ENCODE results near the gene CTDP1. TPM values are rescaled to one million over a fixed set of nuclear protein-coding genes. Genes with fewer than 3 reads are reported as not detected.

Gene CTDP1
- total RNA-seq, 4 donors from 2014 or later = 20.7 to 36.2 (median 25.8) TPM

DNA sequence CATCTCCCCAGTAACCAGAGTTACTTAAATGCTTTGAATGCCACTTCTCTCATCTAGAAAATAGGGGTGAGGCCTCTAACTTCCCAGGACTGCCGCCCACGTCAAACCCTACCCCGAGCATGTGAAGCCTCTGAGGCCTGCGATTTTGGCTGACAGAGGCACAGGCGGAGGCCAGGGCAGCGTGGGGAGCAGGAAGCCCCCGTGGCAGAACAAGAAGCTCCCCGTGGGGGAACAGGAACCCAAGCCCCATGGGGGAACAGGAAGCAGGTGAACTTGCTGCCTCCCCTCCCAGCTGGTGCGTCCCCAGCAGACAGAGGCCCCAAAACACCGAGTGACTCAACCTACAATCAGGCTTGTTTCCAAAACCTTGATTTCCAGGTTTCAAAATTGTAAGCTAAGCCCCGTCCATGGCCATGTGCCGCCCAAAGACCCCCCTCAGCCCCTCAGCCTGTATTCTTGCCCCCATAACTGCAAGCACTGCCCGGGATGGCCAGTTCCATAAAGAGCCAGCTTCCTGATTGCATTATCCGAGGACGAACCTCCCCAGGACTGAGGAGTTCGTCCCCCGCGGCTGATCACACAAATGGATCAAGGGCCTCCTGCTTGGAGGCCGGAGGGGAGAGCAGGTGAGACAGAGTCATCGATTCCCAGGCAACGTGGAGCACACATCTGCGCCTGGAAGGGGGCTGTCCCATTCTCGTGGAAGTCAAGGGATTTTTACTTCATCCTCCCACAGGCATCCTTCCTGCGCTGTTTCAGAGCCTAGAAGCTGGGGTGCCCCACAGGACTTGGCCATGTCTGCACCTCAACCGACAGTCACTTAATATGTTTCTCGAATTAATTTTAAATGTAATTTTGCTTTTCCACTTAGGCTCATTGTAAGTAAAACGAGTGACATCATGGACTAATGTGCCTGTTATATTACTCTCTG lies 36.3 kb upstream of the CTDP1 start:
- H3K36me3 ChIP-seq = no peaks in the 10 kb centered on the region
- H3K4me3 ChIP-seq = no peak overlapping the region
- H3K27me3 ChIP-seq = no peaks in the 10 kb centered on the region
- peak overlapping the region in 1 of 4 donors; percentile 17 for H3K27ac ChIP-seq
- no peak for TF ChIP-seq POLR2A (IDR thresholded peaks at IDR 0.05)
- TF ChIP-seq CTCF (IDR thresholded peaks at IDR 0.05) = no peak
- peaks cover 0 to 6% (median 0%) of the 10 kb centered on the region in 4 donors for H3K4me1 ChIP-seq
- DNase-seq = peak in 2 of 3 donors; percentile 44 to 59
- no peaks in the 10 kb centered on the region for H3K9me3 ChIP-seq

- Histone ChIP-seq H3K36me3 (no peaks in the 10 kb centered on the region), H3K4me3 (no peak overlapping the region), H3K27ac (no peak overlapping the region), H3K9me3 (no peaks in the 10 kb centered on the region), H3K27me3 (no peaks in the 10 kb centered on the region), H3K4me1 (peaks cover 0 to 6% (median 0%) of the 10 kb centered on the region in 4 donors)
- DNase-seq = peak; percentile 58 to 81 (median 68)
- TF ChIP-seq CTCF (IDR thresholded peaks at IDR 0.05) = peak; percentile 82 to 98 (median 82)
- no peak for TF ChIP-seq POLR2A (IDR thresholded peaks at IDR 0.05)
These were observed 35.5 kb upstream of the CTDP1 start for GRCh38 chr18:79644006-79644665.

GRCh38 chr18:79644666-79645057 lies 34.9 kb upstream of the CTDP1 start:
- no peak for TF ChIP-seq POLR2A (IDR thresholded peaks at IDR 0.05)
- TF ChIP-seq CTCF (IDR thresholded peaks at IDR 0.05) = no peak
- no peak overlapping the region for H3K4me3 ChIP-seq
- no peaks in the 10 kb centered on the region for H3K9me3 ChIP-seq
- no peak for DNase-seq
- H3K27me3 ChIP-seq = no peaks in the 10 kb centered on the region
- no peaks in the 10 kb centered on the region for H3K36me3 ChIP-seq
- peaks cover 0 to 6% (median 0%) of the 10 kb centered on the region in 4 donors for H3K4me1 ChIP-seq
- H3K27ac ChIP-seq = no peak overlapping the region

- Histone ChIP-seq H3K4me1 (peaks cover 0 to 6% (median 0%) of the 10 kb centered on the region in 4 donors), H3K9me3 (no peaks in the 10 kb centered on the region), H3K36me3 (no peaks in the 10 kb centered on the region), H3K4me3 (no peak overlapping the region), H3K27ac (no peak overlapping the region), H3K27me3 (no peaks in the 10 kb centered on the region)
- no peak for TF ChIP-seq CTCF (IDR thresholded peaks at IDR 0.05)
- no peak for TF ChIP-seq POLR2A (IDR thresholded peaks at IDR 0.05)
- no peak for DNase-seq
These were observed 34.2 kb upstream of the CTDP1 start for GRCh38 chr18:79645291-79645983.

- Histone ChIP-seq H3K36me3 (no peaks in the 10 kb centered on the region), H3K9me3 (no peaks in the 10 kb centered on the region), H3K27ac (no peak overlapping the region), H3K4me3 (no peak overlapping the region), H3K4me1 (peaks cover 0 to 6% (median 0%) of the 10 kb centered on the region in 4 donors), H3K27me3 (no peaks in the 10 kb centered on the region)
- TF ChIP-seq POLR2A (IDR thresholded peaks at IDR 0.05) = no peak
- no peak for TF ChIP-seq CTCF (IDR thresholded peaks at IDR 0.05)
- no peak for DNase-seq
These were observed 32.3 kb upstream of the CTDP1 start for GRCh38 chr18:79647307-79647706.
